Adipose tissue (tissue), 3 donors: Measurements from ENCODE around the gene SYCP2. TPM values are rescaled to one million over a fixed set of nuclear protein-coding genes. Genes with fewer than 3 reads are reported as not detected.
"Not testable (repeated sequence)": the region's sequence is repeated elsewhere in the genome, so short reads cannot be mapped to it uniquely, and the experiment has no call there.

ENCODE experiments used
- H3K27ac ChIP-seq: one replicate; pipeline ENCODE4 v1.5.1; 2013; ENCODE audit warnings: low read depth, low read length
- WGBS, 3 donors: extraction: QIAGEN DNeasy Blood & Tissue Kit; methylation state at CpG; one replicate each; pipeline ENCODE4 v1.1.7; 2013; 5-methylcytosine and 5-hydroxymethylcytosine counted together
- polyA plus RNA-seq, 3 donors: library from polyadenylated mRNA; stranded (reverse); fragments of 200-250 nt; gene quantifications; one replicate each; pipeline ENCODE4 v1.2.3, GENCODE V29; 2013
- donor health status: healthy with polysubstance abuse.
- donor health status: Bipolar disorder and iron deficiency.
- donor health status: healthy.

The SYCP2 gene
- polyA plus RNA-seq, 3 donors = 1.0 to 8.1 (median 1.2) TPM

DNA sequence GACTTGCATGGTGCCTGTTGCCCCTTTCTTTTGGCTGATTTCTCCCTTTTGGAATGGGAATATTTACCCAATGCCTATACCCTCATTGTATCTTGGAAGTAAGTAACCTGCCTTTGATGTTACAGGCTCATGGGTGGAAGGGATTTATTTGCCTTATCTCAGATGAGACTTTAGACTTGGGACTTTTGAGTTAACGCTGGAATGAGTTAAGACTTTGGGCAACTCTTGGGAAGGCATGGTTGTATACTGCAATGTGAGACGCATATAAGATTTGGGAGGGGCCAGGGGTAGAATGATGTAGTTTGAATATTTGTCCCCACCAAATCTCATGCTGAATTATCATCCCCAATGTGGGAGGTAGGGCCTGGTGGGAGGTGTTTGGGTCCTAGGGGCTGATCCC, 75.5 kb downstream of the SYCP2 start:
- no peak overlapping the region for H3K27ac ChIP-seq
- WGBS, 3 donors = 92 to 97% (median 96%) methylated on average over 2 of the region's 2 CpGs

DNA sequence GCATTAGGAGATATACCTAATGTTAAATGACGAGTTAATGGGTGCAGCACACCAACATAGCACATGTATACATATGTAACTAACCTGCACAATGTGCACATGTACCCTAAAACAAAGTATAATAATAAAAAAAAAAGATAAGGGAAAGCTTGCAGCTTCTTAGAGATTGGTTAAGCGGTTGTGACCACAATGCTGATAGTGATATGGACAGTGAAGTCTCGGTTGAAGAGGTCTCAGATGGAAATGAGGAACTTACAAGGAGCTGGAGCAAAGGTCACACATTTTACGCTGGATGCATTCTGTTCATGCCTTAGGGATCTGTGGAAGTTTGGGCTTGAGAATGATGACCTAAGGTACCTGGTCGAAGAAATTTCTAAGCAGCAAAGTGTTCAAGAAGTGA, 76.5 kb downstream of the SYCP2 start:
- H3K27ac ChIP-seq = not testable (repeated sequence)
- WGBS, 3 donors = 89 to 92% (median 92%) methylated on average over 5 of the region's 5 CpGs

DNA sequence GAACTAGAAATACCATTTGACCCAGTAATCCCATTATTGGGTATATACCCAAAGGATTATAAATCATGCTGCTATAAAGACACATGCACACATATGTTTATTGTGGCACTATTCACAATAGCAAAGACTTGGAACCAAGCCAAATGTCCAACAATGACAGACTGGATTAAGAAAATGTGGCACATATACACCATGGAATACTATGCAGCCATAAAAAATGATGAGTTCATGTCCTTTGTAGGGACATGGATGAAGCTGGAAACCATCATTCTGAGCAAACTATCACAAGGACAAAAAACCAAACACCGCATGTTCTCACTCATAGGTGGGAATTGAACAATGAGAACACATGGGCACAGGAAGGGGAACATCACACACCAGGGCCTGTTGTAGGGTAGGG, 76.9 kb downstream of the SYCP2 start:
- WGBS, 3 donors = 100% methylated on average over 1 of the region's 1 CpG
- H3K27ac ChIP-seq = not testable (repeated sequence)

DNA sequence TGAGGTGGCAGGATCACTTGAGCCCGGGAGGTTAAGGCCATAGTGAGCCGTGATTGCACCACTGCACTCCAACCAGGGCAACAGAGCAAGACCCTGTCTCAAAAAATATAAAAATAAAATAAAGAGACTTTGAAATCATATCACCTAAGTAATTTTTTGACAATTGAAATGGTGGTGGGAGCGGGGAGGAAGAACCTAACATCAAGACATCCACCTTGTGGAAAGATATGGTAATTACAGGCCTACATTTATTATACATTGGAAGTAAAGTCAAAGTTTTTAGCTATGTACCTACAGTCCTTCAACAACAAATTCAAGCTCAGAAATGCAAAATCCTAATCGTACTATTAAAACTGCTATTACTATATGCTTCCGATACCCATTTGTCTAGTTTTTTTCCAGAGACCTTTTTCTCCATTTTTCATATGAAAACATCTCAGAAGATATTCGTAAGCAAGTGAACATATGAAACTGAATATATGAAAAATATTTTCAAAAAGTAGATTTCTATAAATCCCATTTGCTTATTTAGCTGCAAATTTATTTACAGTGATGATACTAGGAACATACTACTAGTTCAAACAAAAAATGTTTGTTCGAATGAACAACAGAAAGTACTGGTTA, 83.3 kb downstream of the SYCP2 start:
- WGBS, 3 donors = 63 to 69% (median 68%) methylated on average over 7 of the region's 7 CpGs
- H3K27ac ChIP-seq = no peak overlapping the region

DNA sequence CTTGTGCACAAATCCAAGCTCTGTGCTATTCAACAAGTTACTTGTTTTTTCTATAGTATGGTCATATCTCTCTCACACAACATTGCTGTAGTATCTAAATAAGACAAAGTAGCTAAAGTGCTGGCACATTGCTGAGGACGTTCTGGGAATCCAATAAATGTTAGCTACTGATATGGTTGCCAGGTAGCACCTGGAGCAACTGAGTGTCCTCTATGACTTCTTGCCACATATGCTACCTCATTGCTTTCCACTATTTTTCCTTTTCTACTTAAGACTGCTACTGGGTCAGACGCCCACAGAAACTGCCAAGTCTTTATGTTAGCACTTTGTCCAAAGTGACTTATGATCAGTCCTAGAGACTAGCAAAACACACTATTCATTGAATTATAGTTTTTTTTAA, 85.3 kb downstream of the SYCP2 start:
- WGBS, 3 donors = 47 to 89% (median 80%) methylated on average over 2 of the region's 2 CpGs
- H3K27ac ChIP-seq = no peak overlapping the region

DNA sequence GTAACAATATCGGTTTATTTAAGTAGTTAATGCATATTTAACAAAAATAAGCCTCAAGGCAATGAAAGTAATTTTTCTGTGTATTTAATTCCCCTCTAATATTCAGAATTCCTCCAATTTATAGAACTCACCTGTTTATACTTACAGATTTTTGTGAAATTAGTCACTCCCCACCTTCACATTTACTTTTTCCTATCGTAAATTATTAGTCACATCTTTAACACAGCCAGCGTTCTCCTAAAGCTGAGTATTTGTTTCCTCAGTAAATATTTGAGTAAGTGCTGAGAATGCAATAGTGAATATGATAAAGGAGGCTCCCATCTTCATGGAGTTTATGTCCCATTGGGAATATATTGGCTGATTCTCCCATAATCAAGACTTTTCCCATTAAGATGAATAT, 88.0 kb downstream of the SYCP2 start:
- WGBS, 3 donors = 84 to 92% (median 87%) methylated on average over 3 of the region's 3 CpGs

DNA sequence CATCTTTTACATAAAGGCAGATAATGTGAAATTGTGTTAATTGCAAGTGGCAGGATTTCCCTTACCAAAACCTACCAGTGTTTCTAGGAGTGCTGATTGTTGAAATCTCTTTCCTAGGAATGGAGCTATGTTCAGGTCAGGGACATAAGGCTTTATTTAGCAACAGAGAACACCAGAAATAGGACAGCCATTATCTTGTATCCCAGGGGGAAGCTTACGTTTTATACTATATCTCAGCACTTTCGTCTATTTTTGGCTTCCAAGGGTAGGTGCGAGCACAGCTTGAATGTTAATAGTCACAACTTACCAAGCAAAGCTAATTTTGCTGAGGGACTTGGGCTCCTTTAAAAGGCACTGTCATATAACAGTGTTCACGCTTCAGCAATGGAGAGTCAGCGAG, 94.0 kb downstream of the SYCP2 start:
- no peak overlapping the region for H3K27ac ChIP-seq

More for the DNA sequence above, 88.0 kb downstream of the SYCP2 start:
- H3K27ac ChIP-seq = no peak overlapping the region

DNA sequence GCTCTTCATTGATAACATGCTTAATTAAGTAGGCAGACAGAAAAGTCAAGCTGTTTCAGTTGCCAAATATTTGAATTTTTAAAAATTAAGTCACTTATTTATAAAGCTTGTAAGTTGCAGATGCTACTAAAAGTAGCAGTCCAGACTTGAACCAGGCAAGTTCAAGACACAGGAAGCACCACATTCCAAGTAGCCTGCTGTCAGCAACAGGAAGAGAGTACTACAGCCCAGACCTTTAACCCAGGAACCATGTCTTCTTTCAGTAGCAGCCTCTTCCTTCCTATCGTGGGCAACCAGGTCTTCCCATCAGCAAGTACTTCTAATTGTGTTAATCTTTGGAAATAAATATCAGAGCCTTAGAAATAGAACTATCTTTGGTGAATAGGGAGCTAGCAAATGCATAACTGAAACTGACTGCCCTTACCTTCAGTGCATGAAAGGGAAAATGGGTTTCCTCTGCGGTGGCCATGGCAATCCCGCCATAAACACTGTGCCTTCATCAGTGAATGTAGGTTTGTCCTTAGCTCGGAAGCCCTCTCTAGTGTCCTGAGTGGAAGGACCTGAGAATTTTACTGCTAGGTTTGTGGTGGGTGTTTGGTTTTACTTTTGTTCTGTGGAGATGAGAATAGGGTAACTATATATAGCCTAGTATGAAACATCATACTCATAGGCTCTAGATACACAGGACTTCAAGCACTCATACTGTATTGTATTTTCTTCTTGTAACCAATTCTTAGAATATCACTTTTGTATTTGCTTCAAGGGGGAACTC, 95.6 kb downstream of the SYCP2 start:
- 69 to 79% (median 73%) methylated on average over 4 of the region's 4 CpGs for WGBS, 3 donors

More for the DNA sequence above, 94.0 kb downstream of the SYCP2 start:
- WGBS, 3 donors = 80 to 83% (median 82%) methylated on average over 5 of the region's 5 CpGs

DNA sequence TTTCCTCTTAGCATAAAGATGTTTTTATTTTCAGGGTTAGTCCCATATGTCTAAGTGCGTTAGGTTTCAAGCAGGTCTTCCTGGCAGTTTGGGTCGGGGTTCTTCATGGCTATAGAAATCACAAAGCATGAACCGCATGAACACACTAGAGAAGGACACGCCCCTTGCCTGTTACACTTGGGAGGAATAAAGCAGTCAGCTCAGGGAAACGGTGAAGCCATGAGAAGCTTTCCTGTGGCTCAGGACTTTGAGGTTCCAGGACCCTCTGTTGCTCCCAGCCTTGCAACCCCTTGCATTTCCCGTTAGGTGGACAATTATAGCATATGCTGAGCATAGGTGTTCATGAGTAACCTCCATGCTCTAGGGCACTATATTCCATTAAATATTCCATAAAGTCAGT, 96.7 kb downstream of the SYCP2 start:
- no peak overlapping the region for H3K27ac ChIP-seq
- 31 to 52% (median 41%) methylated on average over 6 of the region's 6 CpGs for WGBS, 3 donors

More for the DNA sequence above, 95.6 kb downstream of the SYCP2 start:
- H3K27ac ChIP-seq = no peak overlapping the region

DNA sequence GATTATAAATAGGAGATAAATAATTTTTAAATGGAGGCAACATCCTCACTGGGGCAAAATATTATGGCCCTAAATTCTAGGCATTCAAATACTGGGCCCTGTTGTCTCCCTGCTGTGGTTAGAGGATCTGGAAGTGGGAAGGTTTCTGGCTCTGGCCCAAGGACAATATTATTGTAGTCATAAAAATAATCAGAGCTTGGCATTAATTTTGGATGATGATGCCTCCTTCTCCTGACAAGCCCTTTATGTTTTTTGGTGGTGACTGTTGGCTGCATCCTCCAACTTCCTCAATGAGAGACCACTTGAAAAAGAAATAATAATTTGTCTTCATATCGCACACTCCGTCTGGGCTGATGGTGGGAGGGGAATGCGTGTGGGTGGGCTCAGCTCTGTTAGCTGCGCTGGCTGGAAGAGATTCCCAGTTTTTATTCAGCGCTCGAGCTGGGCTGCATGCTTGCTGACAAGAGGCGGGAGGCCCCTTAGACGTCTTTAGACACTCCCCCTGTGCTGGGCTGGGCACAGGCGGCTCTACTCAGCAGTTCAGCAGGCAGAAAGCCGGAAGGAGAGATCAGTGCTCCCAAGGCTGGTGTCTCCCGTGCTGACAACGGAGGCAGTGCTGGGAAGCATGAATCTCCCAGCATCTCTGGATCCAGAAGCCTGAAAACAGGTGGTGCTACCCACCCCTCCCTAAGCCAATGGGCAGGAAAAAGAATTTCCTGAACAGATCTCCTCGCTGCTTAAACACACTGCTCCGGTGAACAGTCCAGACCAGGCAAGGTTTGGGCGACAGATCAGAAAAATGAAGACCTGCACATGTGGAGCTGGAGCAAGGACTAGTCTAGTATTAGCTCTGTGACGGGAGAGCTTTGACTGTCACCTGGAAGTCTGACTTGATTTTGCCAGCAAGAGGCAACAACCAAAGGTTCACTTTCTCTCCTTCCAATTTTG, 97.7 kb downstream of the SYCP2 start:
- 4 to 27% (median 7%) methylated on average over 16 of the region's 16 CpGs for WGBS, 3 donors
- no peak overlapping the region for H3K27ac ChIP-seq

DNA sequence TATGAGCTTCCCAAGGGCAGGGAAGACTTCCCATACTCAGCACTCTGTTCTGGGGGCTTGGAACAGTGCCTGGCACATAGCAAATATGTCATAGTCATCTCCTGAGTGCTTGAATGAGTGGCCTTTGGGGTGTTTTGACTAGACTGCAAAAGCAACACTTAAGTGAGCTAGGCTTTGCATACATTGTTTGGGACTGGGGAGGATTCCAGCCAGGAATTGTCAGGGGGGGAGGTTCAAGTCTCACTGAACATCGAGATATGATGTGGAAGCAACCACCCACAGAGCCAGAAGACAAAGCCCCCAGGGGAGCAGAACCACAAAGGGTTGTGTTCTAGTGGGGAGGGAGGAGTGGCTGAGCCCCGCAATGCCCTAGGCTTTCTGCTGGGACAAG, 98.4 kb downstream of the SYCP2 start:
- H3K27ac ChIP-seq = no peak overlapping the region
- WGBS, 3 donors = 44 to 59% (median 51%) methylated on average over 2 of the region's 2 CpGs

DNA sequence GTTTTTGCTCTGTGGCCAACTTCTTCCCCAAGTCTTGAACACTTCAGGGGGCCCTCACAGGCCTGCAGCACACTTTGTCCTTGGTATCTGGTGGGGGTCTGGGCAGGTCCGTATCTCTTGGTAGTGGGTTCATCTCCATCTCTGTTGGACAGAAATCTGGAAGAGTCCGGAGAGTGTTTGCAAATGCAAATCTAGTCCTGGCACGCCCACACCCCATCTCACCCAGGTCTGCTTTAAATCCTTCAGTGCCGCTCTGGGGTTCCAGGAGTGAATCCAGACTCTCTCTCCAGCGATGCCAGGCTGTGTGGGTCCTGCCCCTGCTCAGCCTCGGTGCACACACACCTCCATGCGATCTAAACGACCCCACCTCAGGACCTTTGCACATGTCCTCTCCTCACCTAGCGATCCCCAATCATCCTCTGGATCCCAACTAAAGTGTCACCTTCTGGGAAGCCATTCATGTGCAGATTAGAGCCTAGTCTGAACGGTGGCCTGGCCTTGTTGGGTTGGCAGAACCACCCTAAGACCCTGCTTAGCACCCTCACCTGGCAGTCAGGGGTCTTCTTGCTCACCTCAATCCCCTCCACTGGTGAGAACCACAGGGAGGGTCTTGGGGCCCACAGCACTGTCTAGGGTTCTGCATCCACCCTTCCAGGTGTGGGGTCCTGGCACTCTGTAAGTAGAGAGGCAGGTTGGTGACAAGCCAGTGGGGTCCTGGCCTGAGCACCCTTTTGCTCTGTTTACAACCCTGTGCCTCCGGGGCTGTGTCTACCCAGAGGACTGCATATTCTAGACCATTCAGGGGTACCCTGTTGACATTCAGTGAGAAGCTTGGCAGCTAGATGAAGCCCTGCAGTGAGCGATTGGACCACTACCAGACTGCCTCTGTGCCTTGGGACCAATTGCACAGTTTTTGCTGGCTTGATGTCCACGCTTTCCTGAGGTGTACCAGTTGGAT, 100.8 kb downstream of the SYCP2 start:
- 87 to 89% (median 87%) methylated on average over 13 of the region's 13 CpGs for WGBS, 3 donors

DNA sequence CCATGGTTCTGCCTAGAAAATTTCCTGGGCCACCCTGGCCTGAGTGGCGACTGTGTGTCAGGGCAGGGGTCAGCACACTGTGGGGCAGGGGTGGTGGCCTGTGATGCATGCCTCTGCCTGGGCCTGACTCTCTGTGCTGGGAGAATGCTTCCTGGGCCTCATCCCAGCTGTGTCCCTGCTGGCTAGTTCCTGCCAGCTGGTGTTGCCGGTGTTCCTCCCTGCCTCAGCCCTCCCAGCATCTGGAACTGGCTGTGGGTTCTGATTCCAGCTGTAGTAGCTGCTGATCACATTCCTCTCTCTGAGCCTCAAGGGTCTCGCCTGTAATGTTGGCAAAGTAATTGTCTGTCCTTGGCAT, 101.5 kb downstream of the SYCP2 start:
- no peak overlapping the region for H3K27ac ChIP-seq
- 42 to 53% (median 50%) methylated on average over 3 of the region's 3 CpGs for WGBS, 3 donors

More for the DNA sequence above, 100.8 kb downstream of the SYCP2 start:
- H3K27ac ChIP-seq = no peak overlapping the region

DNA sequence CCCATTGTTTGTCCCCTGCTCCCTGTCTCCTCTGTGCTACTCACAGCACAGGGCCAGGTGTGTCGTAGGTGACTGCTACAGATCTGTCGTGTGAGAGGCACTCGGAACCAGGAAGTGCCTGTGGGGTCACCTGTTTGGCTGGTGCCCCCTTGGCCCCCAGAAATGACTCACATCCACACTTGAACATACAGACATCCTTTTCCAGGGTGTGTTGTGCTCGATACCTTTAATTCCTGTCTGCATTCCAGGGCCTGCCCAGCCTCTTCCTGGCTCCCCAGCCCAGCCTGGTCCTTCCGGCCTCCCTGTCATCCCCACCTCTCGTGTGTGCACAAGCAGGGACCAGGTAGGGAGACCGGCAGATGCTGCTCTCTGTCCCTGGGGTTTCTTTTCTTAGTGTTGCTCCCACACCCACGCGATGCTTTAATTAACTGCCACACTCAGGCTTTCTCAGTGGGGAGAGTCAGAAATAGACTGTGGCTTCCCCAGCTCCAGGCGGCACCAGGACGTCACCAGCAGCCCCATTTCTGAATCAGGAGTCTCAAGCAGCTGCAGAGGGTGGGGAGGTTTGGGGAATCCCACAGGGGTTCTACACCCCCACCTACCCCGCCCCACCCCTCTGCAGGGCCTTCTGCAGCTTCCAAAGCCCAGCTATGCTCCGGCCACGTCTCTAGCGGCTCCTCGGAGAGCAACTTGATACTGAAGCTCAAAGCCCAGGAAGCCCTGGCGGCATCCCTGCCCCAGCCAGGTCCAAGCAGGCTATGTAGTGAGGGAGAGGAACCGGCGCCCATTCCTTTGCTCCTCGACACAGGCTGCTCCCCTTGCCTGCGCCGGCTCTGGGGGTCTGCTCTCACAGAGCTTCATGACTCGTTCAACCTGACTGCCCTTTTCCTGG, 102.2 kb downstream of the SYCP2 start:
- 50 to 62% (median 58%) methylated on average over 22 to 23 of the region's 23 CpGs for WGBS, 3 donors
- no peak overlapping the region for H3K27ac ChIP-seq

DNA sequence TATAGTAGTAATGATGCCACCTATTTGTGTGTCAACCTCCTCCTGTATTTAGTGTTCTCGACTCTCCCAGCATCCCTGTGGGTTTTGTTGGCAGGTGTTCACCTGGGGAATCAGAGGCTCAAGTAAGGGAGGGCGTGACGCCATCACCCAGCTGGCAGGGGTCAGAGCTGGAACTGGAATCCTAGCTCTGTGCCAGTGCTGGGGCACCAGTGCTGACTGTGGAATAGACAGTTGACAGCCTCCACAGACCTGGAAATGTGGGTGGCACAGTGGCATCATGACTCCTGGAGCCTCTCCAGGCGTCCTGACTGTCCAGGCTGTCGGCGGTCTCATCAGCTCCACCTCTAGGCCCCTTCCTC, 102.8 kb downstream of the SYCP2 start:
- 48 to 68% (median 61%) methylated on average over 6 of the region's 6 CpGs for WGBS, 3 donors
- no peak overlapping the region for H3K27ac ChIP-seq

DNA sequence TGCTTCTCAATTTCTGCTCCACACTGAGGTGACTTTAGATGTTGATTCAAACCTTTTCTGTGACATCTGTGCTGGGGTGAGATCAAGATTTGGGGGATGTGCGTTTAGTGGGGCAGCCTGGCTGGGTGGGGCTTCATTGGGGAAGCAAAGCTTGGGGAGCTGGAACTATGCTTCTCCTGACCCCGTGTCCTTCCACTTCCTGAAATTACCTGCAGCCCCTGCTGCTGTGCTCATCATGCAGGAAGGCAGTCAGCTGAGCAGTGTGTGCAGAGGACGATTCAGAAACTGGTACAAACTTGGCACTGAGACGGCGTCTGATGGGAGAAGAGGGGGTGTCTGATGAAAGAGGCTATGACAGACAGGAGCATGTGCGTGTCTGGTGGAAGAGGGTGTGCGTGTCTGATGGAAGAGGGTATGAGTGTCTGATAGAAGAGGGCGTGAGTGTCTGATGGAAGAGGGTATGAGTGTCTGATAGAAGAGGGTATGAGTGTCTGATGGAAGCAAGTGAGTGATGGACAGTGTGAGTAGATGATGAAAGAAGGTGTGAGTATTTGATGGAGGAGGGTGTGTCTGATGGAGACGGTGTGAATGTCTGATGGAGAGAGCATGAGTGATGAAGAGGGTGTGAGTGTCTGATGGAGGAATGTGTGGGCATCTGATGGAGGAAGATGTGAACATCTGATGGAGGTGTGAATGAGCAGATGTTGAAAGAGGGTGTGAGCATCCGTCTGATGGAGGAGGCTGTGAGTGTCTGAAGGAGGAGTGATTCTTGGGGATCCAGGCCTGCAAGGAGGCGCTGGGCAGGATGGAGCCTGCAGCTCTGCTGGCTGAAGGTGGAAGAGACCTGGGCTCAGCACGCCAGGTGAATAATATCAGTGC, 103.4 kb downstream of the SYCP2 start:
- H3K27ac ChIP-seq = no peak overlapping the region
- 65 to 74% (median 74%) methylated on average over 12 of the region's 12 CpGs for WGBS, 3 donors
